T-cell (primary cell): Measurements from ENCODE around the gene CTAGE1. TPM values are rescaled to one million over a fixed set of nuclear protein-coding genes. Genes with fewer than 3 reads are reported as not detected.

Experiments
- ATAC-seq, 4 experiments: fragments of 200-7000 bp in 3 of 4; fragments of 150-1000 bp in 1 of 4; cut with Tn5 transposase; replicated peaks in 1 of 4; 1 replicate in 3 of 4; 2 replicates in 1 of 4; pipeline ENCODE4 v1.10.0; 2021; ENCODE audit warnings: moderate library complexity in 3 of 4, mild to moderate bottlenecking in 2 of 4, moderate number of reproducible peaks in 1 of 4
- CTCF ChIA-PET, 2 donors: fragments of 300-600 bp; sonication (Branson Sonifier 250); formaldehyde crosslinking; loops; one replicate each; lab custom pipeline; 2022; ENCODE audit warnings: antibody characterized with exemption in 2 of 2; lab: Charles Lee
- POLR2A ChIA-PET, 2 donors: fragments of 300-600 bp; sonication (Branson Sonifier 250); formaldehyde crosslinking; loops; one replicate each; lab custom pipeline; 2022; ENCODE audit warnings: antibody characterized with exemption in 2 of 2; lab: Charles Lee
- DNase-seq, 35 experiments: peaks; one replicate each; pipeline versions ENCODE4 v3.0.0 to v3.0.0-alpha.2; 2013 to 2023
- H3K27ac ChIP-seq: one replicate; pipeline ENCODE4 v1.5.1; 2013; ENCODE audit warnings: low read length
- H3K27me3 ChIP-seq, 2 experiments: replicated peaks in 1 of 2; 1 replicate in 1 of 2; 2 replicates in 1 of 2; pipeline versions ENCODE4 v1.6.1 to v1.7.0; 2013; ENCODE audit warnings: low read length in 1 of 2, mixed read lengths in 1 of 2; ENCODE audit not compliant: control insufficient read depth in 2 of 2, insufficient read depth in 2 of 2; ENCODE audit errors: extremely low read depth in 1 of 2
- H3K36me3 ChIP-seq, 2 donors: 1 replicate in 1 of 2; 2 replicates in 1 of 2; pipeline versions ENCODE4 v1.6.1 to v1.7.0; 2013; ENCODE audit warnings: low read length in 1 of 2; ENCODE audit not compliant: control insufficient read depth in 2 of 2, insufficient read depth in 1 of 2; ENCODE audit errors: extremely low read depth in 1 of 2
- H3K4me1 ChIP-seq, 2 experiments: 1 replicate in 1 of 2; 2 replicates in 1 of 2; pipeline versions ENCODE4 v1.6.1 to v1.7.0; 2013; ENCODE audit warnings: low read length in 2 of 2, mixed read lengths in 1 of 2; ENCODE audit not compliant: insufficient read depth in 2 of 2, control insufficient read depth in 1 of 2; ENCODE audit errors: extremely low read depth in 1 of 2
- H3K4me3 ChIP-seq, 2 donors: 1 replicate in 1 of 2; 2 replicates in 1 of 2; pipeline versions ENCODE4 v1.5.1 to v1.7.0; 2013; ENCODE audit warnings: mild to moderate bottlenecking in 2 of 2, low read length in 1 of 2, moderate library complexity in 1 of 2; ENCODE audit not compliant: control insufficient read depth in 1 of 2; ENCODE audit errors: extremely low read depth in 1 of 2
- H3K9me3 ChIP-seq: 2 replicates; pipeline ENCODE4 v1.7.0; 2013
- H3K27ac Mint-ChIP-seq, 2 donors: one replicate each; pipeline ENCODE4 v1.8.0; 2020 to 2021; ENCODE audit warnings: mild to moderate bottlenecking in 2 of 2, mixed read lengths in 2 of 2
- H3K27me3 Mint-ChIP-seq, 2 donors: one replicate each; pipeline ENCODE4 v1.8.0; 2021 to 2022; ENCODE audit warnings: mixed read lengths in 2 of 2
- H3K36me3 Mint-ChIP-seq: one replicate; pipeline ENCODE4 v1.8.0; 2021; ENCODE audit warnings: mixed read lengths
- H3K4me1 Mint-ChIP-seq, 3 donors: one replicate each; pipeline ENCODE4 v1.8.0; 2020 to 2022; ENCODE audit warnings: mixed read lengths in 3 of 3, mild to moderate bottlenecking in 1 of 3
- H3K4me3 Mint-ChIP-seq, 3 donors: one replicate each; pipeline ENCODE4 v1.8.0; 2020 to 2022; ENCODE audit warnings: mild to moderate bottlenecking in 3 of 3, mixed read lengths in 3 of 3, moderate library complexity in 3 of 3
- H3K9me3 Mint-ChIP-seq, 3 donors: one replicate each; pipeline ENCODE4 v1.8.0; 2020 to 2022; ENCODE audit warnings: mixed read lengths in 3 of 3
- whole genome bisulfite sequencing: methylation state at CpG from one replicate; pipeline ENCODE4 v1.1.5; 2013; ENCODE audit warnings: missing lambda C conversion rate; ENCODE audit not compliant: insufficient coverage; 5-methylcytosine and 5-hydroxymethylcytosine counted together
- total RNA-seq, 35 experiments: library from RNA in 6 of 35; stranded (reverse) in 6 of 35; fragments of 120-200 nt in 1 of 35; gene quantifications; one replicate each; pipeline versions ENCODE4 v1.2.1 to v1.2.4 and lab custom pipeline; 2013 to 2026

The CTAGE1 gene
- total RNA-seq, 5 donors from 2014 or later (not counting 1 experiment from before 2014, with no cell fraction given) = not detected

DNA sequence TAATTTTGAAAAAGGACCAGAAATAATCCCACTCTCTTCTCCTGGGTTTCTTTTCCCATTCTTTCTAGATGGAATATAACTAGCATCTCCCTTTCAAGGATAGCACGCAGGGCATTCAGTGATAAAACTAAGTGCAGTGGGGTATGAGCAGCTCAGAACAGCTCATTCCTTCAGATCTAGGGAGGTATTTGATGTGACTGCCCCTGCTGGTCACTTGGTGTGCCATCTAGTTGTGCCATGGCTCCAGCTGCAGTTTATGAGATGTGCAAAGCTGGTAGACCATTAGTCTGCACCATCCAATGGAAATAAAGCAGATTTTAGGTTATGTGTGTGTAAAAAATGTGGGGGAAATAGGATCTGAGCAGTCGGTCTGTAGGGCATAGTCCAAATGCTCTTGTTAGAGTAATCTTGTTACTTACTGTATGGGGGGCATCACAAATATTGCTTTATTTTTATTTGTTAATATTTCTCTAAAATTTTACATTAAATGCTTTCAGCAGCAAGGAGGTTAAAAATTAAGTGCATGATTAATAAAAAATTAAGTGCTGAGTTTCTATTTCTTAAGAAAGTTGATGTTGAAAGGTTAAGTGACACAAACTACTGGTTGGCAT is 38.9 kb downstream of the CTAGE1 start:
- POLR2A ChIA-PET = no interaction called here
- H3K36me3 Mint-ChIP-seq = no peaks in the 10 kb centered on the region
- H3K4me1 ChIP-seq = no peaks in the 10 kb centered on the region
- no peak overlapping the region for H3K27ac ChIP-seq
- no peak overlapping the region for H3K4me3 Mint-ChIP-seq
- WGBS = no CpG with 5 or more reads among the region's 2 CpGs
- H3K27me3 Mint-ChIP-seq = peaks cover 0 to 8% of the 10 kb centered on the region in 2 donors
- peaks cover 0 to 5% (median 0%) of the 10 kb centered on the region in 3 donors for H3K4me1 Mint-ChIP-seq
- H3K4me3 ChIP-seq = no peak overlapping the region
- ATAC-seq (peak in 3 of 4 experiments; percentile 45 to 55 (median 47)), DNase-seq (peak in 19 of 35 experiments; percentile 3 to 55 (median 15))
- no peak overlapping the region for H3K27ac Mint-ChIP-seq
- peaks cover 0 to 3% (median 0%) of the 10 kb centered on the region in 3 donors for H3K9me3 Mint-ChIP-seq
- H3K27me3 ChIP-seq = no peaks in the 10 kb centered on the region
- no peaks in the 10 kb centered on the region for H3K36me3 ChIP-seq
- CTCF ChIA-PET = interaction anchor here in 1 of 2 donors (0.6 to 1.8 kb wide), 2 partner anchors 22 to 96 kb away, joined by 3 to 6 read pairs; no protein-coding TSS in a partner anchor
- H3K9me3 ChIP-seq = no peaks in the 10 kb centered on the region

DNA sequence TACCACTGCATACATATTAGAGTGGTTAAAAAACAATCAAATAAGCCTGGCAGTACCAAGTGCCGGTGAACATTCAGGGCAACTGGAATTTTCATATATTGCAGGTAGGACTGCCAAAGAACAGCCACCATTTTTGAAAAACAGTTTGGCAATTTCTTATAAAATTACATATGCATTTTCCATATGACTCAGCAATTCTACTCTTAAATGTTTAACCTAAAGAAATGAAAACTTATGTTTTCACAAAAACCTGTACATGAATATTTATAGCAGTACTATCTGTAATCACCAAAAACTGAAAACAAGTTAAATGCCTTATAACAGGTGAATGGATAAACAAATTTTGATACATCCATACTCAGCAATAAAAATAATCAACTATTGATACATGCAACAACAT is 39.9 kb downstream of the CTAGE1 start:
- no peaks in the 10 kb centered on the region for H3K9me3 ChIP-seq
- no peak overlapping the region for H3K4me3 Mint-ChIP-seq
- no peak overlapping the region for H3K27ac Mint-ChIP-seq
- no peak overlapping the region for H3K4me3 ChIP-seq
- H3K27ac ChIP-seq = no peak overlapping the region
- no peaks in the 10 kb centered on the region for H3K27me3 ChIP-seq
- H3K36me3 ChIP-seq = no peaks in the 10 kb centered on the region
- POLR2A ChIA-PET = interaction anchor here in 1 of 2 donors (0.6 kb wide), 1 partner anchor 61 kb away, joined by 3 read pairs; no protein-coding TSS in a partner anchor
- H3K9me3 Mint-ChIP-seq = peaks cover 0 to 3% (median 0%) of the 10 kb centered on the region in 3 donors
- DNase-seq = no peak
- CTCF ChIA-PET = interaction anchor here in 1 of 2 donors (1.8 kb wide), 1 partner anchor 95 kb away, joined by 6 read pairs; no protein-coding TSS in a partner anchor
- no CpG with 5 or more reads among the region's 1 CpG for WGBS
- H3K4me1 Mint-ChIP-seq = peaks cover 0 to 5% (median 0%) of the 10 kb centered on the region in 3 donors
- no peak for ATAC-seq
- no peaks in the 10 kb centered on the region for H3K36me3 Mint-ChIP-seq
- peaks cover 0 to 8% of the 10 kb centered on the region in 2 donors for H3K27me3 Mint-ChIP-seq
- H3K4me1 ChIP-seq = no peaks in the 10 kb centered on the region

DNA sequence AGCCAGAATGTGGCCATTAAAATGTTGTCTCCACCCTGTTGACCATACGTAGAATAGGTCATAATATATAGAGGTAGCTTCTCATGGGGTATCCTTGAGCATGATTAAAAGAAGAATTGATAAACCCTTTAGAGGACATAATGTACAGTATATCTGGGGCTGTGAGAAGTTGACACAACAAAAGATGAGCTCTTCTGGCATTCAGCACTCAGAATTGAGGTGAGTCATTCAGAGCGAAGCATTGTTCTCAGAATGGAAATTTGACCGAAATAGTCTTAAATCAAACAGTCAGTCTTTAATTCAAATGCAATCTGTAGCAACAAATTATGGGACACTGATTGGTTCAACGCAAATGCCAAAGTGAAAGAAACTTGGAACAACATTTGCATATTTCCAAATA is 47.3 kb downstream of the CTAGE1 start:
- WGBS = 100% methylated on average over 1 of the region's 4 CpGs
- POLR2A ChIA-PET = no interaction called here
- CTCF ChIA-PET = interaction anchor here in 1 of 2 donors (0.6 kb wide), 1 partner anchor 1325 kb away, joined by 3 read pairs; no protein-coding TSS in a partner anchor
- Mint-ChIP-seq H3K9me3 (peaks cover 3 to 11% (median 7%) of the 10 kb centered on the region in 3 donors), H3K4me1 (peaks cover 0 to 5% (median 4%) of the 10 kb centered on the region in 3 donors), H3K36me3 (no peaks in the 10 kb centered on the region), H3K27ac (no peak overlapping the region), H3K4me3 (no peak overlapping the region), H3K27me3 (peaks cover 0 to 5% of the 10 kb centered on the region in 2 donors)
- no peaks in the 10 kb centered on the region for H3K9me3 ChIP-seq
- no peaks in the 10 kb centered on the region for H3K4me1 ChIP-seq
- H3K27ac ChIP-seq = no peak overlapping the region
- no peaks in the 10 kb centered on the region for H3K27me3 ChIP-seq
- H3K4me3 ChIP-seq = no peak overlapping the region
- H3K36me3 ChIP-seq = no peaks in the 10 kb centered on the region
- DNase-seq (no peak), ATAC-seq (no peak)

DNA sequence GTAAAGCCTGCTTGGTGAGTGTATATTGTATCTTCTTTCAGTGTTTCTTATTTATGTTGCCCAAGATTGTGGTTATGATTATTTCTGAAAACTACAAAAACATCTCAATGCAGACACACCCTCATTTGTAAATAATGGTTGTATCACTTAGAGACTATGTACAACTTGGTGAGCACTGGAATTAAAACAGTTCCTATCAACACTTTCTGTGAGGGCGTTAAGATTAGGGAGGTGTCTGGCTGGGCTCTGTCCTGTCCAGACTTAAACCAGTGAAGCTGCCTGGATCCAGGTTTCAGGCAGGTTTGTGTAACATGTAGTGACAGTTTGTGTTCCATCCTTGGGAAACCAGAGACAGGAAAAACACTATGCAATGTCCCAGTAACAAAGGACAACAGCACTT is 49.7 kb downstream of the CTAGE1 start:
- Histone ChIP-seq H3K36me3 (no peaks in the 10 kb centered on the region), H3K4me3 (no peak overlapping the region), H3K27ac (no peak overlapping the region), H3K9me3 (no peaks in the 10 kb centered on the region), H3K27me3 (peaks cover 0 to 2% of the 10 kb centered on the region in 2 experiments), H3K4me1 (no peaks in the 10 kb centered on the region)
- peaks cover 0 to 5% (median 4%) of the 10 kb centered on the region in 3 donors for H3K4me1 Mint-ChIP-seq
- H3K9me3 Mint-ChIP-seq = peaks cover 3 to 11% (median 5%) of the 10 kb centered on the region in 3 donors
- CTCF ChIA-PET = no interaction called here
- no peak for DNase-seq
- no peak overlapping the region for H3K4me3 Mint-ChIP-seq
- POLR2A ChIA-PET = no interaction called here
- WGBS = no CpG with 5 or more reads among the region's 1 CpG
- no peaks in the 10 kb centered on the region for H3K27me3 Mint-ChIP-seq
- no peak overlapping the region for H3K27ac Mint-ChIP-seq
- no peak for ATAC-seq
- H3K36me3 Mint-ChIP-seq = no peaks in the 10 kb centered on the region

DNA sequence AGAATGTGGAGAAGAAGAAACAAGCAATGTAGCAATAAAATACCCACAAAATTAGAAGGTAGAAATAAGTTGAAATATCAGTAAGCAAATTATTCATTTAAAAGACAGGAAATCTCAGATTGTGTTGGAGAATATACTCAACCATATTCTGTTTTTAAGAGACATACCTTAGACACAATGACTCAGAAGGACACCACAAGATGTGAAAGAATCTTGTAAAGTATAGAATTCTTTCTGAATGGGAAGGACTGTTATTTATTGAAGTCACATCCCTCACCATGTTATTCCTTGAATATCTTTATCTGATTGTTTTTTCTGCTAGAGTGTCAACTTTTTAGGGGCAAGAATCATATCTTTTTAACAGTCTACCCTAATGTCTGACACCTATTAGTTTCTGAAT is 50.4 kb downstream of the CTAGE1 start:
- Histone ChIP-seq H3K36me3 (no peaks in the 10 kb centered on the region), H3K27me3 (peaks cover 0 to 2% of the 10 kb centered on the region in 2 experiments), H3K4me3 (no peak overlapping the region), H3K27ac (no peak overlapping the region), H3K9me3 (no peaks in the 10 kb centered on the region), H3K4me1 (no peaks in the 10 kb centered on the region)
- Mint-ChIP-seq H3K4me1 (peaks cover 0 to 5% (median 4%) of the 10 kb centered on the region in 3 donors), H3K27me3 (no peaks in the 10 kb centered on the region), H3K27ac (no peak overlapping the region), H3K36me3 (no peaks in the 10 kb centered on the region), H3K9me3 (peaks cover 3 to 8% (median 5%) of the 10 kb centered on the region in 3 donors), H3K4me3 (no peak overlapping the region)
- POLR2A ChIA-PET = no interaction called here
- no peak for ATAC-seq
- CTCF ChIA-PET = no interaction called here
- no peak for DNase-seq

DNA sequence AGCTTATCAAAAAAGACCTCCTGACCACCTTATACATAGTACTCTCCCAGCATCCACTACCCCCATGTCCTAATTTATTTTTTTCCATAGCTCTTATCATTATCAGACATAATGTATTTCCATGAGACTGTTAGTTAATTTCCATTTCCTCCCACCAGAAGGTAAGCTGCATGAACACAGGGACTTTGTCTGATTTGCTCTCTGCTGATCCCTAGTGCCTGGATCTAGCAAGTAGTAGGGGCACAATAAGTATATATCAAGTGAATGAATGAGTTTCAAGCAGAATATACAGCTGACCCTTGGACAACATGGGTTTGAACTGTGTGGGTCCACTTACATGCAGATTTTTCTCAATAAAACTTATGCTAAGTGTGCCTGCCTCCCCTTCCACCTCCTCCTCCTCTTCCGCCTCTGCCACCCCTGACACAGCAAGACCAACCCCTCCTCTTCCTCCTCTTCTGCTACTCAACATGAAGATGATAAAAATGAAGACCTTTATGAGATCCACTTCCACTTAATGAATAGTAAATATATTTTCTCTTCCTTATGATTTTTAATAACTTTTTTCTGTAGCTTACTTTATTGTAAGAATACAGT is 53.8 kb downstream of the CTAGE1 start:
- no peak overlapping the region for H3K27ac Mint-ChIP-seq
- POLR2A ChIA-PET = no interaction called here

More for the DNA sequence above, 53.8 kb downstream of the CTAGE1 start:
- Histone ChIP-seq H3K4me1 (no peaks in the 10 kb centered on the region), H3K9me3 (no peaks in the 10 kb centered on the region), H3K4me3 (no peak overlapping the region), H3K36me3 (no peaks in the 10 kb centered on the region), H3K27ac (no peak overlapping the region), H3K27me3 (peaks cover 0 to 2% of the 10 kb centered on the region in 2 experiments)
- Mint-ChIP-seq H3K27me3 (no peaks in the 10 kb centered on the region), H3K36me3 (no peaks in the 10 kb centered on the region), H3K9me3 (peaks cover 0 to 3% (median 0%) of the 10 kb centered on the region in 3 donors), H3K4me1 (peaks cover 0 to 5% (median 4%) of the 10 kb centered on the region in 3 donors), H3K4me3 (no peak overlapping the region)
- DNase-seq = peak in 1 of 35 experiments; percentile 50
- peak in 2 of 4 experiments; percentile 58 to 63 for ATAC-seq
- no CpG with 5 or more reads among the region's 1 CpG for WGBS
- CTCF ChIA-PET = interaction anchor here in 1 of 2 donors (0.6 to 1.2 kb wide), 4 partner anchors 35 to 533 kb away, joined by 3 to 5 read pairs (median 4); no protein-coding TSS in a partner anchor
